Stimulated activated CD4-positive, alpha-beta T cell treated with anti-CD3 and anti-CD28 coated beads, Interleukin-15, amount 100 ng/mL, for 24 hours (primary cell): ENCODE measurements around the gene SGMS1.
"Not testable (repeated sequence)": the region's sequence is repeated elsewhere in the genome, so short reads cannot be mapped to it uniquely, and the experiment has no call there.

Experiments used
- DNase-seq: peaks from one replicate; pipeline ENCODE4 v3.0.0-alpha.2; 2020

The SGMS1 gene

DNA sequence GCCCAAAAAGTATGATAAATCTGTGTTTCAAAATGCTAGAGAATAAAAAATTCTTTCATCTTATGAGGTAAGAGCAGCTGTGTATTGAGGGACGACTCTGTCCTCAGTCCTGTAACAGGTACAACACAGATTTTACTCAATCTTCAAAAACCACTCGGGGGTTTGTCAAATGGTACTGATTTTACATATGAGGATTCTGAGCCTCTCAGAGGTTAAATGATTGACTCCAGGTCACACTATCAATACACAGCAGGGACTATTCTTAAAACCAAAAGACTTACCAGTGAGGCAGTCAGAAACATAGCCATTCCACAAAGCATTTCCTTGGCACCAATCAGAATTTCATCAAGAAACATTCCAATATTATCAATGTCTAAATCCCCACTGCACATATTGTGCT, 95.5 kb downstream of the SGMS1 start:
- DNase-seq, result no peak

DNA sequence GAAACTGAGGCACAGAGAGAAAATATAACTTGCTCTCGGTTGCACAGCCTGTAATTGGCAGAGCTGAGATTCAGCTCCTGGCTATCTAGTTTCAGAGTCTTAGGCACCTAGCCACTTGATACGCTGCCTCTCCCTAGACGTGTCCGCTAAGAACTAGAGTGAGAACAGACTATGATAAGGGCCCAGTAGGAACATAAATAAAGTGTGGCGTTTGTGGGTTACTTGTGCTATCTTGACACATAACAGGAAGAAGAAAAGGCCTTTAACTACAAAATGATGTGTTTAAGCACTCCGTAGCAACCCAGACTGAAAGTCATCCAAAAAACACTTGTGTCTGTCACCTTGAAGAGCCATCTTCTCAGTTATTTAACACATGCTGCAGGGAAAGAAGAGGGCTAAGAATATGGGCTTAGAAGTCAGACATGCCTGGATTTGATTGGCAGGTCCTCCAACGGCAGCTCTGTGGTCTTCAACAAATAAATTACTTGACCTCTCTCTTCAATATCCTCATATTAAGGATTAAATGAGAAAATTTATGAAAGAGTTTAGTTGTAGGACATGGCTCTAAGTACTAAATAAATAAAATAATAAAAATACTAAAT, 96.2 kb downstream of the SGMS1 start:
- no peak for DNase-seq

DNA sequence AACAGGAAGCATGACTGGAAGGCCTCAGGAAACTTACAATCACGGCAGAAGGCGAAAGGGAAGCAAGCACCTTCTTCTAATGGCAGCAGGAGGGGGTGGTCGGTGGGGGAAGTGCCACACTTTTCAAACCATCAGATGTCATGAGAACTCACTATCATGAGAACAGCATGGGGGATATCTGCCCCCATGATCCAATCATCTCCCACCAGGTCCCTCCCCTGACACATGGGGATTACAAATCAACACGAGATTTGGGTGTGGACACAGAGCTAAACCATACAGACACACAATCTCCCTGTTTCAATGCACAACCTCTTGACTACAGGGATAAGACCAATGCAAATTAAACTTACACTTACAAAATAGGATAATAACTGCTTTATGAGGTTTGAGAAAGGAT, 97.6 kb downstream of the SGMS1 start:
- DNase-seq, result no peak

DNA sequence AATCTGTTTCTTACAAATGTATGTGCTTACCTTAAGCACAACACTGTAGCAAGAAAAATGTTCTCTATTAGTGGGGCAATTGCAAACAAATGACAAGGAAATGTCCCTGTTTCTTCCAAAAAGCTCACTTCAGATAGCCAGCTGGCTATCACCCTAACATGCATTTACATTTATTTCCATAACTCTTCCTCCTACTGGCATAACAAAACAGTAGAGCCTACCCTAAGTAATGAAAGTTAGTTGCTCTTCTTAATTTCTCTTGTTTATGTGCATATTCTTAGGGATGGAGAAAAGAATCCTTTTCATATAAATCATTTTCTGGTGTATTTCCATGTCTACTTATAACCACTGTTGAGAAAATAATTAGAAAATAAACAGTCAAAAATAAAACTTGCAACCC, 100.4 kb downstream of the SGMS1 start:
- no peak for DNase-seq

DNA sequence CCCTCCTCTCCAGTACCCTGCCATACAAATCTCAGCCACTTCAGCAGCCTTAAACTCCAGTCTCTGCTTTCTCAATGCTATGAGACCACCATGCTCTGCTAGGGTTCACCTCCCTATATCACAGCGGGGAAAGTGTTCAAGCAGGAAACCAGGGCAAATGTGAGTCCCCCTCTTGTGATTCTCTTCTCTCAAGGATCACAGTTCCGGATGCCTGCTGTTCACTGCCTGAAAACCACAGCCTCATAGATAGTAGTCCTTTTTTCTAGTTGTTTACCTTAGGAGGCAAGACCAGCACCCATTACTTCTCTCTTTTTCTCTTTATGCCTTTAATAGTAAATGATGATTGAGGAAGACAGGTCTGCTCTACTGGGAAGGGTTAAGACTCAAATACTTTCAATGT, 100.8 kb downstream of the SGMS1 start:
- DNase-seq, result no peak

DNA sequence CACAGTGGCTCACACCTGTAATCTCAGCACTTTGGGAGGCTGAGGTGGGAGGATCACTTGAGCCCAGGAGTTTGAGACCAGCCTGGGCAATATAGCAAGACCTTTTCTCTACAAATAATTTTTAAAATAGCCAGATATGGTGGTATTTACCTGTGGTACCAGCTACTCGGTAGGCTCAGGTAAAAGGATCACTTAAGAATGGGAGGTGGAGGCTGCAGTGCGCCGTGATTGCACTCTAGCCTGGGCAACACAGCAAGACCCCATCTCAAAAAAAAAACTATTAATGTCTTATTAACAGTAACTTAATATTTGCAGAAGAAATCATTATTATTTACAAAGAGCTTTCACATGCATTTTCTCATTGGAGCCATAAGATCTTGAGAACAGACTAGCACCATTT, 103.6 kb downstream of the SGMS1 start:
- DNase-seq, result no peak

DNA sequence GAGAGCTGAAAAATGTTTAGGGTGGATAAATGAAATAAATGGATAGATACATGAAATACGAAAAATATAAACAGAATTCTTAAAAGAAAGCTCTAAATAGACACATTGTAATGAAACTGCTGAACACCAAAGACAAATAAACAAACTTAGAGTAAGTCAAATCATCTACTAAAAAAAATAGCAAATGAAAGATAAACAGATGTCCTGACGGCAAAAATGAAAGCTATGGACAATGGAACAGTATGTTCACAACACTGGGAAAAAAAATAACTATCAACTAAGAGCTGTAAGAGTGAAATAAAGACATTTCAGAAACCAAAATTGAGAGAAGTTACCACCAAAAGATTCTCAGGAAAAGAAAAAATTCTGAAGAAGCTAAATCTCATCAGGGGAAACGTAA, 106.1 kb downstream of the SGMS1 start:
- no peak for DNase-seq

DNA sequence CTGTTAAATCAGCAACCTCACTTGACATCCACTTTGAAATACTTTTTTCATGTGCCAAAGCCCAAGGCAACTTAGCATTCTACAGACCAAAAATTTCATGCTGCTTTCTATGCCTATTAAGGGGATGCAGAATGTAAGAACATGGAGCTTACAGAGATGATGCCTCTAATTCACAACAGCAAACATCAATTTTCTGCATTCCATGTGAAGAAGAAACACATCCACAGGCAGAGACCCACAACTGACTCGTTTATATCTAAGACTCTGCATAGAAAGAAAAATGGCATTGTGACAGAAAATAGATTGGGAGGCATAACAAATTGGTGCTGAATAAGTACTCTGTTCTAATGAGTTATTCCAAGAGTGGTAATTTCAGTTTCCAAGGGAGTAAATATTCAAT, 107.6 kb downstream of the SGMS1 start:
- no peak for DNase-seq

DNA sequence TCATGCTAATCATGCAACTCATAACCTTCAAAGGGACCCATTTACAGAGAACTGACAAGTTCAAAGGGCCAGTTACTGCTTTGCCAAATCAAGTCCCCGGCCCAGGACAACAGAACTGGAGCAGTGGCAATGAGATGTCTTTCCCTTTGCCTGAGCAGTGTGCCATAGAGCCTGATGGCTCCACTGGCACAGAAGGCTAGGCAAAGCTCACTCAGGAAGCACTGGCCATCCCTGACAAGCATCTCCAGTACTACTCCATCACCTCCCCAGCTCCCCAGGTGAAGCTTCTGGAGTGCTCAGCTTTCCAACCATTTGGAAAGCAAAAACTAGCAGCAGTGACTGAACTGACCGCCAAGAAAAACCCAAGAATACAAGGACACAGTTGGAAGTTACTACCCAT, 108.3 kb downstream of the SGMS1 start:
- no peak for DNase-seq

DNA sequence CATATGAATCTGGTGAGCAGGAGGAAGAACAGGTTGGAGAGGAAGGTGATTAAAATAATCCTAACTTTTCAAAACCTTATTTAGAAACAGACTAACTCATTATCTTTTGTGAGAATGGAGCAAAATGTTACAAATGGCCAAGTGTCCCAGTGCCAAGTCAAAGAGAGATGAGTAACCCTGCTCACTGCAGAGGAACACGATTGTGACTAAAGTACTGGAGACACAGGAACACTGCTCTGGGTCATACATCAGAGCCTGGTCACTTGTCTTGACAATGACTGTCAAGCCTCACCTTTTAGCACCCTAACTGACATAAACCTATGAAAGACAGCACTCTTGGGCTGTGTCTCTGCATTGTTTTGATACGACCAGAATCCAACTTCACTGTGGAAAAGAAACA, 108.8 kb downstream of the SGMS1 start:
- no peak for DNase-seq

DNA sequence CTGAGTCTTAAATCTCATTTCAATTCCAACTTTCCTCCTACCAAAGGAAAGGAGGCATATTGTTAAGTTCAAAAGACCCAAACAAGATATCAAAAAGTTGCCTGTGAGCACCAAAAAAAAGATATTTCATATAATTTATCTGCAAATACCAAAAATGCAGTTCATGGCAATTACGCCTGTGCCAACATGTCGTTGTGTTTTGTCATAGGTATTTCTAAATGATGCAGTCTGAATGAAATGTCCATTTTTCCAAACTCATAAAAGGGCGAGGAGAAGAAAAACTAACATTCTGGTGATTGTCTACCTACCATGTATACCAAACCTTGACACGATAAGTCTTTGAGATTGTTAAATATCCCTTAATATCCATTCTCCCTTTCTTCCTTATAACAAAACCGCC, 109.8 kb downstream of the SGMS1 start:
- DNase-seq, result no peak

DNA sequence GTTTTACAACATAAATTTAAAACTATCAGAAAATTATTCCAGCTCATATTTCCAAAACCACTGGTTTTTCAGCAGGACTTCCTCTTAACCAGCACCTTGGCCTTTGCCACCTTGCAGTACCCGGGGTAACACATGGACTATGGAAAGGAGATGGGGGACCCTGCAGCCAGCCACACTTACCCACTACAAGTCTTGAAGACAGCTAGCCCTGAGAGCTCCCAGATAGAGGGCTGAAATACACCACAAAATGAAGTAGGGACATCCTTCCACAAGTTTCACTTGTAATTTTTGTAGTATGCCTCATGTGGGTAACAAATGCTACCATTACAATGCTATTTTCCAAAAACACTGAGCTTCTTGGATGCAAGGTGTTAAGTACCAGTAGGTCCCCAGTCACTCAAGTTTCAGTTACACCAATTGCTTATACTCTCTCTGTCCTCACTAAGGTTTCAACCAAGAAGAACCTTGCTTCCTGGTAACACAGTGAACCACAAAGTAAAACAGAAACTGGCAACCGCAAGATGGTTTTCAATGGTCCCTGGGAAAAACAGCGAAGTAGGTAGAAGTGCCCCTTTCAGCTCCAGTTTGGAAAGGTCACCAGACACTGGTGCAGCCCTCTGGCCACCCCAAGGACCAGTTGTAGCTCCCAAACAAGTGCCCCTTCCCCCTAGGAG, 110.9 kb downstream of the SGMS1 start:
- DNase-seq, result peak; percentile 27

DNA sequence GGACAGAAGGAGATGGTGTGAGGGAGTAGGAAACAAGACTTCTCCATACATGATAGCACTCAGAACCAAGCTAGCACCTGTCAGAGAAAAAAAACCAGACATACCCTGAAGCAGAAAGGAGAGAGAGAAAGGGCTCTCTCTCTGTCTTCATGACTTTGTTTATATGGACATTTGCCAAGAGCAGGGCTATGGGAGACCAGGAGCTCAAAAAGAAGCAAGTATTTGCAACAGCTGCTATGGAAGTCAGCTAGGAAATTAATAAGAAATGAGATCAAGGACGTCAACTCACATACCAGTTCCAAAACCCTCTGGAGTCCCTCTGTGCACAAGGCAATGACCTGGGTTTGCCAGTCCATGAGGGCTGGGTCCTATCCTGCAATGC, 111.6 kb downstream of the SGMS1 start:
- DNase-seq, result no peak

DNA sequence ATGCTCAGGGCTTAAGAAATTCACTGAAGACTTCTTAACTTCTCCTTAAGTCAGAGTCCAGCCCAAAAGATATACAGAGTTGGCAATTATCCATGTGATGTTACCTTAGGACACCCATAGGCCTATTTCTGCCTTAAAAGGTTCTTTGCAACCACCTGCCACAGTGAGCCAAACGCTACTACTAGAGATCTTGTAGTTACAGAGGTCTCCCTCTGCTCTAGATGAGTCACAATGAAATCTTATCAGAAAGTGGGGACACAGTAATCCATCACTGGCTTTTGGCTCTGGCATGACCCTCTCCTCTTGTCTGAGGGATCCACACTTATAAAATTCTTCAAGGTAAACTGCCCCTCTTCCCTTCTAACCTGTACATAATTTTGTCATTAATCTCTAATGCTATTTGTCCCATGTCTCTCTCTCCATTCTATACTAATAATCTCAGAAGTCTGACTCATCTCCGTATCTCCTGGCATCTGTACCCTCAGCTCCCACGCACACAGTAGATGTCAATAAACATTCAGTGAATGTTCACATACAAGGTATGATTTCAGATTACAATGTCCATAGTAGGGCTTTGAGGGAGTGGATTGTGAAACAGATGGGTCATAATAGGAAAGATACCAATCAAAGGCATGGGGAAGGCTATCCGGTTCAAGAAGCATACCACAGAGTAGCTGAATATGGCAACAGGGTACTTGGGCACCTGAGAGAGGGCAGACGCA, 112.1 kb downstream of the SGMS1 start:
- peak; percentile 37 for DNase-seq

DNA sequence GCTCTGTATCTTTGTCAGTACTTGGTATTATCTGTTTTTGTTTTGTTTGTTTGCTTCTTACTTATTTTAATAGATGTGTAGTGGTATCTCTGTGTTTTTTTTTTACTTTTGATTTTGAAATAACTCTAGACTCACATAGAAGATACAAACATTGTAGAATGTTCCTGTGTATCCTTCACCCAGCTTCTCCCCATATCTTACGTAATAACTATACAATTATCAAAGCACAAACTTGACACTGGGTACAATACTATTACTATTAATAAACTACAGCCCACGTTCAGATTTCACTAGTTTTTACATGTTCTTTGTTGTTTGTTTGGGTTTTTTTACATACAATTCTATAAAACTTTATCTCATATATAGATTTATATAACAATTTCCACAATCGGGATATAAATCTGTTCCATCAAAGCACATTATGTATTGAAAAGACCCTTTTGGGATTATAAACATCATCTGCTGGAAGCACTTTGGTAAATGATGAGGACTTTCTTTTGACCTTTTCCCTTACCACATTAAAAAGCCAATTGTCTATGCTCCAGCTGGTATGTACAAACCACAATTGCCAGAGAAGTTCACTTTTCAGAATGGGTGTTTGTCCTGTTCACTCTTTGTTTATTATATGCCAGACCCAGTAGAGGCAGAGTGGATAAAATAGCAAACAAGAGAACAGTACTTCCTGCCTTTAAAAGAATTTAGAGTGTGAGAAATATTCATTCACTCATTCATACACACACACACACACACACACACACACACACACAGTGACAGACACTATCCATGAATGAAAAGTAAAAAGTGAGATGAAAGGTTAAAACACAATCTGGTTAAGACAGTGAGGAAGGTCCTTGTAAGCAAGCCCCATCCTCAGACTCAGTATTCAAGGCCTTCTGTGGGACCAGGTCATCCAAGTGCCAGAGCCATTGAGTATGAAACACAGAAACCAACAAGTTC, 113.0 kb downstream of the SGMS1 start:
- DNase-seq, result no peak

DNA sequence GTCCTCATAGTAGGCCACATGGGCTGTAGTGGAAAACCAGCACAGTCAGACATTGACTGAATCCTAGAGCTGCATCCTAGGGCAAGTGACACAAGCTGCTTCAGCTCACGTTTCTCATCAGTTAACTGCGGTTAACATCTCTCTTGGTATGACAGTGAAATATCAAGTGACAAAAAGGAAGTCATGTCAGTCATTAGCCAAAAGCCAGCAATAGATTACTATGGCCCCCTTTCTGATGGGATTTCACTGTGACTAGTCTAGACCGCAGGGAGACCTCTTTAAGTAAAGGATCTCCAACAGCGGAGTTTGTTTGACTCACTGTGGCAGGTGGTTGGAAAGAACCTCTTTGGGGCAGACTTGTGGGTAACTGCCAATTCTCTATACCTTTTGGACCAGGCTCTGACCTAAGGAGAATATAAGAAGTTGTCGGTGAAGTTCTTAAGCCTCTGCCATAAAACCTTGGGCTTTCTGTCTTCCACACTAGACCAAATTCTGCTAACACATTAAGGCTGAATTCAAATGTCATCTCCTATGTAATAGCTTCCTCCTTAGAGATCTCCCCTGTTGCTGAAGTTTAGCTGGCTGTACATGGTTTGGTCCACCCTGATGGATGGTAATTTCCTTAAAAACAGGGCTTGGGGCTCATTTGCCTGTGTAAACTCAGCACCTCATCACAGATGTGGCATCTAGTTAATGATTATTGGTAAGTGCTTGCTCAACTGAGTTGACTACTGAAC, 115.3 kb downstream of the SGMS1 start:
- DNase-seq, result peak; percentile 45

DNA sequence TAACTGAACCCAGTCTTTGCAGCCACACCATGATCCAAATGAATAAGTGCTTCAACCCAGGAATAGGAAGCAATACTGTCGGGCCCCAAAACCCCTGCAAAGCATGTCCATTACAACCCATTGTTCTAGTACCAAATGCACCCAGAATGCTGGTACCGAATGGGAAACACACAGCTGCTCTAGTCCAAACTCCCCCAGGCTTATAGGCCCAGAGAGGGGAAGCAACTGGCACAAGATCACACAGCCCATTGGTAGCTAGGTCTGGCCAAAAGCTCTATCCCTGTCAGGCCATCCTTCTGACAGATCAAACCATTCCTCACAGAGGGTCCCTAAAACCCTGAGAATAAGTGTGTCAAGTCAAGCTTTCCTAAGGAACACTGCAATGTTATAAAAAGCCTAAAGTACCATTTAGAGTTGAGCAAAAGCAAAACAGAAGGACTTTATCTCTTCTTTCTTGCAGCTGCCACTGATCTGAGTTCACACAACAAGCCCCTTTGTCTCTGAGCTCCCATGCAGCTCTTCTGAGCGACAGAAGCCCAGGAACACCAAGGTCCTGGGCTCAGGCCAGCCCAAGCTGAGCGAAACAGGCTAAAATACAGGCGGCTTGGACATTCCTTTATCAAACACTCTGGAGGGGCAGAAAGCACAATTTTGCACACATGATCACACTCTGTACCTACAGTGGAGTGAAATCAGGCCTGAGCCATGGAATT, 116.7 kb downstream of the SGMS1 start:
- DNase-seq, result no peak

DNA sequence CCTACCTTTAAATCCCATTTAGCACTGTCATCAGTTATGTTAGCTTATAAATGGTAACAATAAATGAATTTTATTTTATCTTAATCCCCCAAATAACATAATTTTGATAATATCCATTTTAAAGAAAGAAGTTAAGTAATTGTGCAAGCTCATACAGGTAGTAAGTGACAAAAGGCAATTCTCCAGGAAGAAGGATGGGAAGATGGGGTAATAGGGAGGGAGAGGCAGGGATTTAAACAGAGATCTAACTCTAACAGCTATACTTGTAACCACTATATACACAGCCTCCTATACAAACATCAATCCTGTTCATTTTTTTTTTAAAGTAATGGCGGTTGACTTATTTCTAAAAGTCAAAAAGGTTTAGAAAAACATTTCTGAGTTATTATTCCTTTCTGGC, 119.4 kb downstream of the SGMS1 start:
- DNase-seq, result no peak

DNA sequence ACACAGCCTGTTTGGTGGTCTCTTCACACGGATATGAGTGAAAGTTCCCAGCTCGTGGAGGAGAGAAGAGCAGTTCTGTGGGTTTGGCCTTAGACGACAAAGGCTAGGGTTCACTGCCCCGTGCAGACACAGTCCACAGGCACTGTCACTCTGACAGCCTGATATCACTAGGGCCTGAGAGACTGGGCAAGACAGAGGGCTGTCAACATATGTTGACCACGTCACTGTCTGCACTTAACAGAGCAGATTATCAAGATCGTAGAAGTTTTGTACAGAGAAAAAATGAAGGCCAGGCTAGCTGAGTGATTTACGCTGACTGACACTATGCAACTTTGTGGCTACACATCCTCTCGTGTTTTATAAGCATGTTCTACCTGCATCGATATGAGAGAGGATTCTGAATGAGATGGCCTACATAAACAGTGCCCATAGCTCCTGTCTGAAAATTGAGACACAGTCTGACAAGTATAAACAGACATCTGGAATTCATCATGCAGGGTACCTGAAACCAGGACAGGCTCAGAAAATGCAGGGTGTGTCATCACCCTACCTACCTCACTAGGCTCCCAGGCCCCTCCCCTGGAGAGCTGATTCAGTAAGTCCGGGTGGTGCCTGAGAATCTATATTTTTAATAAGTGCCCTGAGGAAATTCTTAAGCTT, 120.0 kb downstream of the SGMS1 start:
- DNase-seq, result peak; percentile 23

DNA sequence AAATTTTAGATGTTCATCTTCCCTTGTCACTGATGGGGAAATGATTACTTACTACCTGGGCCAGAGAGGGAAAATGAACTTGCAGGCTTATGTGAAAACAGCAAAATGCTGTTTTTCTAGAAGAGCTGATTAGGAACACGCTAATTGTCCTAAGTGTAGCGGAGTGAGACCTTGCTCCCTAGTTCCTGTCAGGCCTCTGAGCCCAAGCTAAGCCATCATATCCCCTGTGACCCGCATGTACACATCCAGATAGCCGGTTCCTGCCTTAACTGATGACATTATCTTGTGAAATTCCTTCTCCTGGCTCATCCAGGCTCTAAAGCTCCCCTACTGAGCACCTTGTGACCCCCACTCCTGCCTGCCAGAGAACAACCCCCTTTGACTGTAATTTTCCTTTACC, 120.6 kb downstream of the SGMS1 start:
- DNase-seq, result not testable (repeated sequence)

DNA sequence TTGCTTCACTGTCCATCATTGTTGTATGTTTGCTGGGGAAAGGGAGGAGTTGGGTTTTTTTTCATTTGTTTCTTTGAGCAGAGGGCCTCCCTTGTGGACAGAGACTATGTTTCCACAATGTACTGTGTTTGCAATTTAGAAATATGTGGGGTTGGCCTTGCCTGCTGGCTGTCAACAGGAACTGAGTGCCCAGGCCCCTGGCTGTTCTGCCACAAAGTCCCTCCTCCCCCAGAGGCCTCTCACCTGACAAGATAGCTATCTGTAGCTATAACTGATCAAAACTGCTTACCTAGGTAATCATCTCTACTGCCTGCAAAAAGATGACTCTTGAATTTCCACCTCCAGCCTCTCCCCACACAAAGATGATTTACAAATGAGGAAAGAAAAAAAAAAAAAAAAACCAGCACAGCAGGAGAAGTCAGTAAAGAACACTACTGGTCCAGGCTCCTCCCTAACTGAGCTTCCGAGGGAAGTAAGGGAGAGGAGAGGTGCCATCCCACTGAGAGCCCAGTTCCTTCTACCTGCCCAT, 121.8 kb downstream of the SGMS1 start:
- peak; percentile 30 for DNase-seq
